Right lobe of liver (tissue), 4 donors: ENCODE data around the gene TEKT4.

ENCODE experiments used
- POLR2A ChIP-seq: fragments of 450-650 bp; IDR thresholded peaks from one replicate; pipeline ENCODE4 v1.6.1; 2017; ENCODE audit warnings: antibody characterized with exemption, mild to moderate bottlenecking
- TF ChIP-seq, protein P1 (sequence below), 4 donors: fragments of 200-600 bp in 3 of 4; fragments of 450-650 bp in 1 of 4; IDR thresholded peaks; one replicate each; pipeline versions ENCODE4 v1.5.1 to v1.8.0; 2016 to 2022; ENCODE audit warnings: antibody characterized with exemption in 4 of 4, mild to moderate bottlenecking in 2 of 4
- donor health status: DM: no; HTN: no; CAD: no.
- donor health status: DM: no; HTN: no; CAD: no.
- donor health status: DM: no; HTN: yes; CAD: no.

DNA sequence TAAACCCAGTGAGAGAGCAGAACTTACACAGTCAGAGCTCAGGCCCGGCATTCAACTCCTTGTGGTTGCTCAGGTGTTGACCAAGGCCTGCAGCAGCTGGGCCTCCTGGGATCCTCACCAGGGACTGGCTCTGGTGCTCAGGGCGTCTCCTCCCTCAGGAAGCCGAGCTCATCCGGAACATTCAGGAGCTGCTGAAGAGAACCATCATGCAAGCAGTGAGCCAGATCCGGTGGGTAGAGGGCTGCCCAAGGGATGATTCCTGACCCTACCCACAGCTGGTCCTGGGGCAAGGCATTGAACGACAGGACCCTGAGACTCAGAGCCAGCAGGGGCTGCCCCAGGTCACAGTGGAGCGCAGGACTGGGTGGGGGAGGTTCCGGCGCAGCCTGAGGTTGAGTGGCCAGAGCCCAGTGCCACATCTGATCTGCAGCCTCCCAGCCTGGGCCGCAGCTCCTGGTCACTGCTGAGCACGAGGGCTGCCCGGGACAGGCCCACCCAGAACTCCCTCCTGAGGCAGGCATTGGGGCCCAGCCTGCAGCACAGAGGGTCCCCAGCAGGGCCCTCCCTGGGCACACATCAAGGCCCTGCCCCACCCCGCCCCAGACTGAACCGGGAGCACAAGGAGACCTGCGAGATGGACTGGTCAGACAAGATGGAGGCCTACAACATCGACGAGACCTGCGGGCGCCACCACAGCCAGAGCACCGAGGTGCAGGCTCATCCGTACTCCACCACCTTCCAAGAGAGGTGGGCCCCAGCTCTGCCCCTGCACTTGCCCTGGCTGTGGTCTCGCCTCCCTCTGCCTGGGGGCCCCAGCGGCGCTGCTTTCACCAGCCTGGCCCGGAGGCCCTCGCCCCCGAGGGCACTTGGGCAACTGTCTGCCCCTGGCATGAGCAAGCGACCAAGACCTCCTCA is 2.4 kb downstream of the TEKT4 start:
- TF ChIP-seq POLR2A = no peak
- TF ChIP-seq, protein P1, sequence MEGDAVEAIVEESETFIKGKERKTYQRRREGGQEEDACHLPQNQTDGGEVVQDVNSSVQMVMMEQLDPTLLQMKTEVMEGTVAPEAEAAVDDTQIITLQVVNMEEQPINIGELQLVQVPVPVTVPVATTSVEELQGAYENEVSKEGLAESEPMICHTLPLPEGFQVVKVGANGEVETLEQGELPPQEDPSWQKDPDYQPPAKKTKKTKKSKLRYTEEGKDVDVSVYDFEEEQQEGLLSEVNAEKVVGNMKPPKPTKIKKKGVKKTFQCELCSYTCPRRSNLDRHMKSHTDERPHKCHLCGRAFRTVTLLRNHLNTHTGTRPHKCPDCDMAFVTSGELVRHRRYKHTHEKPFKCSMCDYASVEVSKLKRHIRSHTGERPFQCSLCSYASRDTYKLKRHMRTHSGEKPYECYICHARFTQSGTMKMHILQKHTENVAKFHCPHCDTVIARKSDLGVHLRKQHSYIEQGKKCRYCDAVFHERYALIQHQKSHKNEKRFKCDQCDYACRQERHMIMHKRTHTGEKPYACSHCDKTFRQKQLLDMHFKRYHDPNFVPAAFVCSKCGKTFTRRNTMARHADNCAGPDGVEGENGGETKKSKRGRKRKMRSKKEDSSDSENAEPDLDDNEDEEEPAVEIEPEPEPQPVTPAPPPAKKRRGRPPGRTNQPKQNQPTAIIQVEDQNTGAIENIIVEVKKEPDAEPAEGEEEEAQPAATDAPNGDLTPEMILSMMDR (IDR thresholded peaks at IDR 0.05) = no peak
